Thyroid gland (tissue), 4 donors: ENCODE results near the gene ACADL.

ENCODE experiments used
- POLR2A ChIP-seq, 2 donors: fragments of 450-650 bp; IDR thresholded peaks; one replicate each; pipeline ENCODE4 v1.6.1; 2017; ENCODE audit warnings: antibody characterized with exemption in 2 of 2, mild to moderate bottlenecking in 2 of 2, moderate library complexity in 1 of 2
- TF ChIP-seq, protein P1 (sequence below), 6 experiments: fragments of 200-600 bp in 3 of 6; fragments of 450-650 bp in 3 of 6; sonication (generic) in 3 of 6; IDR thresholded peaks; one replicate each; pipeline ENCODE4 v1.5.1; 2016 to 2019; ENCODE audit warnings: antibody characterized with exemption in 6 of 6, mild to moderate bottlenecking in 2 of 6, inconsistent platforms in 1 of 6, moderate library complexity in 1 of 6

DNA sequence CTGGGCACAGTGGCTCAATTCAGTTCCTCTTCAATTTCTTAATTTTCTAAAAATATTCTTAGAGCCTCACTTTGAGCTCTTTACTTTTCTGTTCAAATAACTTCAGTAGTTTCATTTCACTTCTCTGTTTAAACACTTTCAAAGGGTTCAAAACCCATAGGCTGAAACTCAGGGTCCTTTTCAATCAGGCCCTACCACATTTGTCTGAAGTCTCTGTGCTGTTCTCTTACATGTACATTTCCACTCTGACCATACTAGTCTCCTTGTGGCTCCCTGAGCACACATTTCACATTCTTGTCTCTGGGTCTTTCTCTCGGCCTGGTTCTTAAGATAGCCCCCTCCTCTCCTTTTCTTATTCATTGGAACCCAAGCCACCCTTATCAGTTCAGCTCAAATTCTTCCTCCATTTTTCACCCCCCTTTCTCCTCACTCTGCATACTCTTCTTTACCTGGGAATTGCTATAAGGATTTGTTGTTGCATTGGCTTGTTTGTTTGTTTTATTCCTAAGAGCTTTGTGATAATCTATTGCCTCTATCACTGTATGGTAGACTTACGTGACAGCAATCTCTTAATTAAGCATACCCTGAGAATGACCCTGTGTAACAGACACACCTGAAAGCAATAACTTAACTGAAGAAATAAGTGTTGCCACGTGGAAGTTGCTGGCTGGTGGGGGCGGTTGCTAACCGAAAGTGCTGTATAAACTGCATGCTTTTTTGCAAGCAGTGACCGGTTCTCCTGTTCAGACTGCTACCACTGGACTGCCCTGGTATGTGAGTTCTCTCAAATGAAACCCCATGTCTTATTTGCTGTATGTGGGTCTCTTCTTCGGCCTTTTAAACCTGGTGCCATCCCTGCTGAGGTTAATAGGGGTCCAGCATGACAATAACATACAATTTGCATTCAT is 27.7 kb upstream of the ACADL start:
- TF ChIP-seq, protein P1, sequence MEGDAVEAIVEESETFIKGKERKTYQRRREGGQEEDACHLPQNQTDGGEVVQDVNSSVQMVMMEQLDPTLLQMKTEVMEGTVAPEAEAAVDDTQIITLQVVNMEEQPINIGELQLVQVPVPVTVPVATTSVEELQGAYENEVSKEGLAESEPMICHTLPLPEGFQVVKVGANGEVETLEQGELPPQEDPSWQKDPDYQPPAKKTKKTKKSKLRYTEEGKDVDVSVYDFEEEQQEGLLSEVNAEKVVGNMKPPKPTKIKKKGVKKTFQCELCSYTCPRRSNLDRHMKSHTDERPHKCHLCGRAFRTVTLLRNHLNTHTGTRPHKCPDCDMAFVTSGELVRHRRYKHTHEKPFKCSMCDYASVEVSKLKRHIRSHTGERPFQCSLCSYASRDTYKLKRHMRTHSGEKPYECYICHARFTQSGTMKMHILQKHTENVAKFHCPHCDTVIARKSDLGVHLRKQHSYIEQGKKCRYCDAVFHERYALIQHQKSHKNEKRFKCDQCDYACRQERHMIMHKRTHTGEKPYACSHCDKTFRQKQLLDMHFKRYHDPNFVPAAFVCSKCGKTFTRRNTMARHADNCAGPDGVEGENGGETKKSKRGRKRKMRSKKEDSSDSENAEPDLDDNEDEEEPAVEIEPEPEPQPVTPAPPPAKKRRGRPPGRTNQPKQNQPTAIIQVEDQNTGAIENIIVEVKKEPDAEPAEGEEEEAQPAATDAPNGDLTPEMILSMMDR (IDR thresholded peaks at IDR 0.05): no peak
- TF ChIP-seq POLR2A (IDR thresholded peaks at IDR 0.05): no peak
